ENCODE results near the gene DENND5A. TPM values are rescaled to one million over a fixed set of nuclear protein-coding genes. Genes with fewer than 3 reads are reported as not detected.

The DENND5A gene
- total RNA-seq, 2 donors from 2014 or later, result 75.8 to 96.7 TPM

- no peak overlapping the region for H3K4me3 ChIP-seq
- H3K27ac ChIP-seq, result no peak overlapping the region
- peaks cover 62% of the 10 kb centered on the region for H3K36me3 ChIP-seq
- no peak for DNase-seq (ENCODE audit: low spot score)
- no peak for TF ChIP-seq CTCF (IDR thresholded peaks at IDR 0.05)
- H3K27me3 ChIP-seq, result no peaks in the 10 kb centered on the region
- no peaks in the 10 kb centered on the region for H3K4me1 ChIP-seq
- H3K9me3 ChIP-seq, result no peaks in the 10 kb centered on the region
These were observed 114.2 kb downstream of the DENND5A start for GRCh38 chr11:9150926-9151325.

- no peaks in the 10 kb centered on the region for H3K27me3 ChIP-seq
- no peak overlapping the region for H3K4me3 ChIP-seq
- no peak for TF ChIP-seq CTCF (IDR thresholded peaks at IDR 0.05)
- peaks cover 66% of the 10 kb centered on the region for H3K36me3 ChIP-seq
- H3K27ac ChIP-seq, result no peak overlapping the region
- no peaks in the 10 kb centered on the region for H3K9me3 ChIP-seq
- no peak for DNase-seq (ENCODE audit: low spot score)
- no peaks in the 10 kb centered on the region for H3K4me1 ChIP-seq
These were observed 114.6 kb downstream of the DENND5A start for GRCh38 chr11:9150501-9150900.

GRCh38 chr11:9148727-9149126 lies 116.4 kb downstream of the DENND5A start:
- Histone ChIP-seq H3K9me3 (no peaks in the 10 kb centered on the region), H3K4me1 (no peaks in the 10 kb centered on the region), H3K27me3 (no peaks in the 10 kb centered on the region), H3K27ac (no peak overlapping the region), H3K4me3 (no peak overlapping the region), H3K36me3 (peaks cover 84% of the 10 kb centered on the region)
- DNase-seq (ENCODE audit: low spot score), result no peak
- no peak for TF ChIP-seq CTCF (IDR thresholded peaks at IDR 0.05)

- no peaks in the 10 kb centered on the region for H3K27me3 ChIP-seq
- peaks cover 90% of the 10 kb centered on the region for H3K36me3 ChIP-seq
- DNase-seq (ENCODE audit: low spot score), result no peak
- H3K9me3 ChIP-seq, result no peaks in the 10 kb centered on the region
- no peaks in the 10 kb centered on the region for H3K4me1 ChIP-seq
- no peak overlapping the region for H3K27ac ChIP-seq
- H3K4me3 ChIP-seq, result no peak overlapping the region
- TF ChIP-seq CTCF (IDR thresholded peaks at IDR 0.05), result no peak
These were observed 117.1 kb downstream of the DENND5A start for GRCh38 chr11:9148035-9148434.

GRCh38 chr11:9146477-9146876 lies 118.7 kb downstream of the DENND5A start:
- Histone ChIP-seq H3K4me1 (no peaks in the 10 kb centered on the region), H3K27me3 (no peaks in the 10 kb centered on the region), H3K36me3 (peaks cover 97% of the 10 kb centered on the region), H3K9me3 (no peaks in the 10 kb centered on the region), H3K27ac (no peak overlapping the region), H3K4me3 (no peak overlapping the region)
- no peak for TF ChIP-seq CTCF (IDR thresholded peaks at IDR 0.05)
- no peak for DNase-seq (ENCODE audit: low spot score)

- DNase-seq (ENCODE audit: low spot score), result no peak
- Histone ChIP-seq H3K9me3 (no peaks in the 10 kb centered on the region), H3K27ac (no peak overlapping the region), H3K4me1 (peaks cover 0 to 5% of the 10 kb centered on the region in 2 donors), H3K27me3 (no peaks in the 10 kb centered on the region), H3K4me3 (no peak overlapping the region), H3K36me3 (peaks cover 99% of the 10 kb centered on the region)
- TF ChIP-seq CTCF (IDR thresholded peaks at IDR 0.05), result no peak
These were observed 119.9 kb downstream of the DENND5A start for GRCh38 chr11:9145283-9145682.

All from right atrium auricular region (tissue), 2 donors.